ENCODE measurements around the gene MAEA. TPM values are rescaled to one million over a fixed set of nuclear protein-coding genes. Genes with fewer than 3 reads are reported as not detected.

The MAEA gene
- polyA plus RNA-seq, 3 donors: 34.3 to 83.5 (median 37.7) TPM

DNA sequence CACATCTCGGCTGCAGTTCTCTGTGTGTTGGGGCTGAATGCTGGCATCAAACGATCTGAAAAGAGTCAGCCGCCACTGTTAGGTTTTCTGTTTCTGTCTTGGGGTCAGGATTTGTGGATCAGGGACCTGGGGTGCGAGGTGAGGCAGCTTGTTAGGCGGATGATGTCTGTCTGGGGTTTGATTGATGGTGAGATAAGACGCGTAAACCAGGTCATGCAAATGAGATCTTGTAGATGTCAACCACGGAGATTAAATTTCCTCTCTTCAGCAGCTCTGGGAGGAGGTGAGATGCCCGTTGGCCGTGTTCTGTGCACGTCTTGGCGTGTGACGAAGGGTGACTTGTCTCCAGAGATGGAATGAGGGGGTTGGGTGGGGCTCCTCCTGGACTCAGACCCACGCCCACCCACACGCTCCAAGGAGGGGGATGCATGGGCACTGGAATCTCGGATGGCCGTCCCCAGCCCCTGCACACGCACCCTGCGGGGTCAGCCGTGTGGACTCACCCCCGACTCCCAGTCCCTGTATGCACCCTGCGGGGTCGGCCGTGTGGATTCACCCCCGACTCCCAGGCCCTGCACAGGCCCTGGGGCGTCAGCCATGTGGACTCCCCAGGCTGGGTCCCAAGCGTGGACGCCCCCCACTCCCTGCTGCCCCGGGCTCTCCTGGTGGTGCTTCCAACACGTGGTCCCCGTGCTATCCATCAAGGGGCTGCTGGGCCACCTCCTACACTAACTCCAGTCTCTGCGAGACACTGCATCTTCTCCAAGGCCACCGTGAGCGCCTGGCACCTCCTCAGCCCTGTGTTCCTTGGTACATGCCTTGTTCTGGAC lies 41.3 kb downstream of the MAEA start:
- DNase-seq: no peak
- WGBS (ENCODE audit: insufficient coverage): 91% methylated on average over 32 of the region's 34 CpGs
- TF ChIP-seq, protein P1, sequence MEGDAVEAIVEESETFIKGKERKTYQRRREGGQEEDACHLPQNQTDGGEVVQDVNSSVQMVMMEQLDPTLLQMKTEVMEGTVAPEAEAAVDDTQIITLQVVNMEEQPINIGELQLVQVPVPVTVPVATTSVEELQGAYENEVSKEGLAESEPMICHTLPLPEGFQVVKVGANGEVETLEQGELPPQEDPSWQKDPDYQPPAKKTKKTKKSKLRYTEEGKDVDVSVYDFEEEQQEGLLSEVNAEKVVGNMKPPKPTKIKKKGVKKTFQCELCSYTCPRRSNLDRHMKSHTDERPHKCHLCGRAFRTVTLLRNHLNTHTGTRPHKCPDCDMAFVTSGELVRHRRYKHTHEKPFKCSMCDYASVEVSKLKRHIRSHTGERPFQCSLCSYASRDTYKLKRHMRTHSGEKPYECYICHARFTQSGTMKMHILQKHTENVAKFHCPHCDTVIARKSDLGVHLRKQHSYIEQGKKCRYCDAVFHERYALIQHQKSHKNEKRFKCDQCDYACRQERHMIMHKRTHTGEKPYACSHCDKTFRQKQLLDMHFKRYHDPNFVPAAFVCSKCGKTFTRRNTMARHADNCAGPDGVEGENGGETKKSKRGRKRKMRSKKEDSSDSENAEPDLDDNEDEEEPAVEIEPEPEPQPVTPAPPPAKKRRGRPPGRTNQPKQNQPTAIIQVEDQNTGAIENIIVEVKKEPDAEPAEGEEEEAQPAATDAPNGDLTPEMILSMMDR (IDR thresholded peaks at IDR 0.05): no peak
- Mint-ChIP-seq H3K27me3 (ENCODE audit: low read depth in 3 of 3) (peaks cover 0 to 4% (median 0%) of the 10 kb centered on the region in 3 donors), H3K27ac (peak overlapping the region in 4 of 7 donors; percentile 26 to 78 (median 72)), H3K4me1 (peaks cover 22% of the 10 kb centered on the region), H3K4me3 (no peak overlapping the region), H3K9me3 (peaks cover 11 to 18% (median 12%) of the 10 kb centered on the region in 7 donors), H3K36me3 (peaks cover 50 to 75% of the 10 kb centered on the region in 2 donors)
- Histone ChIP-seq H3K79me2 (ENCODE audit: insufficient read depth, low read length) (peaks cover 7% of the 10 kb centered on the region), H3K9ac (ENCODE audit: insufficient read depth, low read length, poor library complexity, severe bottlenecking) (no peak overlapping the region), H3K9me3 (replicated peaks in 1 of 2; ENCODE audit: control insufficient read depth in 1 of 2, insufficient read depth in 1 of 2, low read length in 2 of 2) (peaks cover 7 to 15% of the 10 kb centered on the region in 2 donors), H3K4me2 (replicated peaks; ENCODE audit: extremely low read depth, low read length, poor library complexity, severe bottlenecking) (no peak overlapping the region), H4K20me1 (ENCODE audit: insufficient read depth, low read length) (peaks cover 62% of the 10 kb centered on the region), H3K27ac (ENCODE audit: low read depth in 1 of 2, low read length in 2 of 2) (peak overlapping the region in 1 of 2 donors; percentile 56), H3K4me3 (replicated peaks in 1 of 3; ENCODE audit: low read depth in 2 of 3, low read length in 3 of 3) (no peak overlapping the region), H3K4me1 (ENCODE audit: control insufficient read depth in 1 of 2, insufficient read depth in 2 of 2, low read length in 2 of 2) (peaks cover 19 to 22% of the 10 kb centered on the region in 2 donors), H2AFZ (ENCODE audit: insufficient read depth, low read depth, low read length, poor library complexity, severe bottlenecking) (no peak overlapping the region), H3K27me3 (ENCODE audit: control insufficient read depth in 2 of 2, insufficient read depth in 2 of 2, low read length in 2 of 2) (no peaks in the 10 kb centered on the region), H3K36me3 (replicated peaks in 1 of 2; ENCODE audit: control insufficient read depth in 1 of 2, insufficient read depth in 2 of 2, low read length in 2 of 2) (peaks cover 52 to 84% of the 10 kb centered on the region in 2 donors)
- intact Hi-C loops (cut with micrococcal nuclease): no loop called here

- Mint-ChIP-seq H3K36me3 (peaks cover 51 to 75% of the 10 kb centered on the region in 2 donors), H3K4me1 (peaks cover 22% of the 10 kb centered on the region), H3K27me3 (ENCODE audit: low read depth in 3 of 3) (peaks cover 0 to 4% (median 1%) of the 10 kb centered on the region in 3 donors), H3K4me3 (no peak overlapping the region), H3K27ac (peak overlapping the region in 6 of 7 donors; percentile 20 to 81 (median 78)), H3K9me3 (peaks cover 16 to 26% (median 20%) of the 10 kb centered on the region in 7 donors)
- Histone ChIP-seq H3K4me1 (ENCODE audit: control insufficient read depth in 1 of 2, insufficient read depth in 2 of 2, low read length in 2 of 2) (peaks cover 19 to 22% of the 10 kb centered on the region in 2 donors), H3K4me3 (replicated peaks in 1 of 3; ENCODE audit: low read depth in 2 of 3, low read length in 3 of 3) (no peak overlapping the region), H3K4me2 (replicated peaks; ENCODE audit: extremely low read depth, low read length, poor library complexity, severe bottlenecking) (no peak overlapping the region), H4K20me1 (ENCODE audit: insufficient read depth, low read length) (peaks cover 54% of the 10 kb centered on the region), H3K9me3 (replicated peaks in 1 of 2; ENCODE audit: control insufficient read depth in 1 of 2, insufficient read depth in 1 of 2, low read length in 2 of 2) (peaks cover 15 to 23% of the 10 kb centered on the region in 2 donors), H3K79me2 (ENCODE audit: insufficient read depth, low read length) (peaks cover 7% of the 10 kb centered on the region), H3K36me3 (replicated peaks in 1 of 2; ENCODE audit: control insufficient read depth in 1 of 2, insufficient read depth in 2 of 2, low read length in 2 of 2) (peaks cover 48 to 82% of the 10 kb centered on the region in 2 donors), H3K27ac (ENCODE audit: low read depth in 1 of 2, low read length in 2 of 2) (peak overlapping the region; percentile 28 to 56), H2AFZ (ENCODE audit: insufficient read depth, low read depth, low read length, poor library complexity, severe bottlenecking) (no peak overlapping the region), H3K27me3 (ENCODE audit: control insufficient read depth in 2 of 2, insufficient read depth in 2 of 2, low read length in 2 of 2) (no peaks in the 10 kb centered on the region), H3K9ac (ENCODE audit: insufficient read depth, low read length, poor library complexity, severe bottlenecking) (no peak overlapping the region)
- DNase-seq: no peak
- TF ChIP-seq, protein P1 (IDR thresholded peaks at IDR 0.05): no peak
- WGBS (ENCODE audit: insufficient coverage): 91% methylated on average over 20 of the region's 21 CpGs
- intact Hi-C loops (cut with micrococcal nuclease): no loop called here
Measured at GRCh38 chr4:1331591-1332353, 42.1 kb downstream of the MAEA start.
